HepG2 (cell line): ENCODE data around the gene ZNF792. TPM values are rescaled to one million over a fixed set of nuclear protein-coding genes. Genes with fewer than 3 reads are reported as not detected.

Source experiments
- CHCHD3 ChIP-seq: sonication (generic); formaldehyde crosslinking; IDR thresholded peaks from 2 replicates; pipeline ENCODE4 v1.8.0; 2022; ENCODE audit warnings: mild to moderate bottlenecking, missing genetic modification reagents, moderate library complexity
- EHMT2 ChIP-seq: fragments of 200-600 bp; sonication (generic); IDR thresholded peaks from 2 replicates; pipeline ENCODE4 v1.7.0; 2017; ENCODE audit warnings: antibody characterized with exemption, low read depth, low read length, borderline replicate concordance
- KLF9 ChIP-seq: IDR thresholded peaks from 2 replicates; pipeline ENCODE4 v1.6.1; 2016; ENCODE audit warnings: low read depth
- NFATC3 ChIP-seq: sonication (generic); formaldehyde crosslinking; IDR thresholded peaks from 2 replicates; pipeline ENCODE4 v1.5.1; 2020; ENCODE audit warnings: mild to moderate bottlenecking, missing genetic modification reagents
- SYNCRIP ChIP-seq: fragments of 200-400 bp; formaldehyde crosslinking; IDR thresholded peaks from 2 replicates; pipeline ENCODE4 v1.6.1; 2018; ENCODE audit warnings: mild to moderate bottlenecking, low read depth, low read length; ENCODE audit not compliant: insufficient read depth
- TARDBP ChIP-seq: sonication (generic); formaldehyde crosslinking; IDR thresholded peaks from 2 replicates; pipeline ENCODE4 v1.8.0; 2022; ENCODE audit warnings: mild to moderate bottlenecking, missing genetic modification reagents
- TCF12 ChIP-seq, 2 experiments: fragments of 450-650 bp in 1 of 2; sonication (generic) in 1 of 2; formaldehyde crosslinking in 1 of 2; IDR thresholded peaks; 2 replicates each; pipeline versions ENCODE4 v1.6.1 to v1.8.0; 2017 to 2022; ENCODE audit warnings: antibody characterized with exemption in 1 of 2, mild to moderate bottlenecking in 1 of 2, missing genetic modification reagents in 1 of 2, moderate library complexity in 1 of 2
- U2AF1 ChIP-seq: fragments of 200-400 bp; formaldehyde crosslinking; optimal IDR thresholded peaks from 2 replicates; pipeline ENCODE3; 2017; ENCODE audit warnings: mild to moderate bottlenecking, low read depth, low read length
- ZBTB8A ChIP-seq: sonication (generic); formaldehyde crosslinking; IDR thresholded peaks from 2 replicates; pipeline ENCODE4 v1.4.0; 2020; ENCODE audit warnings: mild to moderate bottlenecking, low read depth, missing genetic modification reagents, borderline replicate concordance
- ZNF101 ChIP-seq: sonication (generic); formaldehyde crosslinking; IDR thresholded peaks from 2 replicates; pipeline ENCODE4 v1.4.0; 2020; ENCODE audit warnings: mild to moderate bottlenecking, low read depth, missing genetic modification reagents, borderline replicate concordance
- ZNF207 ChIP-seq: fragments of 450-650 bp; IDR thresholded peaks from 2 replicates; pipeline ENCODE4 v1.6.1; 2016; ENCODE audit warnings: antibody characterized with exemption, borderline replicate concordance
- ZNF264 ChIP-seq: sonication (generic); formaldehyde crosslinking; IDR thresholded peaks from 2 replicates; pipeline ENCODE4 v1.4.0; 2020; ENCODE audit warnings: missing genetic modification reagents
- ZNF670 ChIP-seq: sonication (generic); formaldehyde crosslinking; IDR thresholded peaks from 2 replicates; pipeline ENCODE4 v1.8.0; 2022; ENCODE audit warnings: mild to moderate bottlenecking, missing genetic modification reagents, borderline replicate concordance
- ZNF709 ChIP-seq: sonication (generic); formaldehyde crosslinking; IDR thresholded peaks from 2 replicates; pipeline ENCODE4 v1.5.0; 2020; ENCODE audit warnings: mild to moderate bottlenecking, missing genetic modification reagents
- ZNF816 ChIP-seq: sonication (generic); formaldehyde crosslinking; IDR thresholded peaks from 2 replicates; pipeline ENCODE4 v1.8.0; 2022; ENCODE audit warnings: missing genetic modification reagents, mild to moderate bottlenecking, borderline replicate concordance
- polyA plus RNA-seq, 8 experiments: library from polyadenylated mRNA; depleted of rRNA in 3 of 8; stranded (reverse) in 7 of 8; unstranded in 1 of 8; fragments of >200 nt; fragmentation: Illumina TruSeq in 4 of 8; extraction: Trizol in 4 of 8; gene quantifications; 2 replicates each; pipeline versions ENCODE4 v1.2.1 to v1.2.3, GENCODE V29; 2011 to 2016; ENCODE audit warnings: low read depth in 4 of 8, missing spikeins in 1 of 8, mixed read lengths in 1 of 8; ENCODE audit not compliant: insufficient read depth in 1 of 8
- total RNA-seq, 5 experiments: library from RNA; depleted of rRNA; stranded (reverse); fragments of >200 nt; fragmentation: Illumina TruSeq; extraction: Trizol; gene quantifications; 2 replicates each; pipeline ENCODE4 v1.2.3, GENCODE V29; 2016; ENCODE audit warnings: low read depth in 1 of 5
- TF ChIP-seq, protein P1 (sequence below): sonication (generic); formaldehyde crosslinking; IDR thresholded peaks from 2 replicates; pipeline ENCODE4 v1.5.0; 2020; ENCODE audit warnings: mild to moderate bottlenecking, missing genetic modification reagents
- TF ChIP-seq, protein P2 (sequence below): sonication (generic); formaldehyde crosslinking; IDR thresholded peaks from 2 replicates; pipeline ENCODE4 v1.4.0; 2020; ENCODE audit warnings: mild to moderate bottlenecking, missing genetic modification reagents
- TF ChIP-seq, protein P3 (sequence below), 2 experiments: sonication (generic) in 1 of 2; formaldehyde crosslinking in 1 of 2; IDR thresholded peaks; 2 replicates each; pipeline versions ENCODE4 v1.5.1 to v1.6.1; 2011 to 2020; ENCODE audit warnings: borderline replicate concordance in 1 of 2, low read depth in 1 of 2, low read length in 1 of 2, mild to moderate bottlenecking in 1 of 2, missing genetic modification reagents in 1 of 2, moderate library complexity in 1 of 2
- TF ChIP-seq, protein P4 (sequence below): sonication (generic); formaldehyde crosslinking; IDR thresholded peaks from 2 replicates; pipeline ENCODE4 v1.8.1; 2023; ENCODE audit warnings: mild to moderate bottlenecking, missing genetic modification reagents
- TF ChIP-seq, protein P5 (sequence below): IDR thresholded peaks from 2 replicates; pipeline ENCODE4 v1.6.1; 2016

Gene ZNF792
- total and polyA plus RNA-seq, 2 of the 13 experiments (the other 11 are each of a cell fraction or from before 2014, with no cell fraction given) = 5.5 to 11.5 TPM

DNA sequence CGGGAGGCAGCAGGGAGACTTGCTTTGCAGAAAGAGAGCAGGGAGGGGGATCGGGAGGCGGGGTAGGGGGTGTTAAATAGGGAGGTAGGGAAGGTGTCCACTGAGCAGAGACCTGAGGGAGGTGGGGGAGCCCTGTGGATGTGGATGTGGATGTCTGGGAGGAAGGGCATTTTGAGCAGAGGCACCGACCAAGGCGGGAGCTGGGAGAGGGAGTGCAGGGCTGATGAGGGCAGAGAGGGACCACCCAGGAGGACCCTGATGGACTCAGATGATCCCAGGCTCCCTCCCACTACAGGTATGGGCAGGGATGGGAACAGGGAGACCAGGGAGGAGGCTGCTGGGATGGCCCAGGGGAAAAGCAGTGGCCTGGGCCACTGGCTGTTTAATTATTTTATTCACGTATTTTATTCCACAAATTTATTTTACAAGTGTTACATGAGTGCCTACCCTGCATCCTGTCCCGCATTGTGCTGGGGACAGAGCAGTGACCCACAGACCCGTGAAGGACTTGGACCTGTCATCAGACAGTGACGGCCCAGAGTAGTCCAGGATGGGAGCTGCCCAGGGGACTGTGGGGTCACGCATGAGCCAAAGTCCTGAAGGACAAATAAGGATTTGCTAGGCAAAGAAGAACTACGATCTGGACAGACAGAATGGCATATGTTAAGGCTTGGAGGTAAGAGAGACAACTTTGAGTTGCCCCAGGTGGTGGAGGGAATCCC, 41.4 kb upstream of the ZNF792 start (continued):
- TF ChIP-seq NFATC3 (CRISPR knock-in tag) (no peak), CHCHD3 (CRISPR knock-in tag) (no peak), ZNF207 (no peak), ZNF709 (CRISPR knock-in tag) (no peak), SYNCRIP (no peak), ZNF816 (CRISPR knock-in tag) (no peak), KLF9 (no peak), U2AF1 (no peak), ZBTB8A (CRISPR knock-in tag) (no peak), TARDBP (CRISPR knock-in tag) (no peak), ZNF264 (CRISPR knock-in tag) (no peak), EHMT2 (no peak), ZNF101 (CRISPR knock-in tag) (no peak), TCF12 (IDR thresholded peaks at IDR 0.05) (no peak), TCF12 (CRISPR knock-in tag; IDR thresholded peaks at IDR 0.05) (no peak), ZNF670 (CRISPR knock-in tag) (no peak)
- TF ChIP-seq, protein P1, sequence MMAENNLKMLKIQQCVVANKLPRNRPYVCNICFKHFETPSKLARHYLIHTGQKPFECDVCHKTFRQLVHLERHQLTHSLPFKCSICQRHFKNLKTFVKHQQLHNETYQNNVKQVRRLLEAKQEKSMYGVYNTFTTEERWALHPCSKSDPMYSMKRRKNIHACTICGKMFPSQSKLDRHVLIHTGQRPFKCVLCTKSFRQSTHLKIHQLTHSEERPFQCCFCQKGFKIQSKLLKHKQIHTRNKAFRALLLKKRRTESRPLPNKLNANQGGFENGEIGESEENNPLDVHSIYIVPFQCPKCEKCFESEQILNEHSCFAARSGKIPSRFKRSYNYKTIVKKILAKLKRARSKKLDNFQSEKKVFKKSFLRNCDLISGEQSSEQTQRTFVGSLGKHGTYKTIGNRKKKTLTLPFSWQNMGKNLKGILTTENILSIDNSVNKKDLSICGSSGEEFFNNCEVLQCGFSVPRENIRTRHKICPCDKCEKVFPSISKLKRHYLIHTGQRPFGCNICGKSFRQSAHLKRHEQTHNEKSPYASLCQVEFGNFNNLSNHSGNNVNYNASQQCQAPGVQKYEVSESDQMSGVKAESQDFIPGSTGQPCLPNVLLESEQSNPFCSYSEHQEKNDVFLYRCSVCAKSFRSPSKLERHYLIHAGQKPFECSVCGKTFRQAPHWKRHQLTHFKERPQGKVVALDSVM (CRISPR knock-in tag) = no peak
- TF ChIP-seq, protein P2, sequence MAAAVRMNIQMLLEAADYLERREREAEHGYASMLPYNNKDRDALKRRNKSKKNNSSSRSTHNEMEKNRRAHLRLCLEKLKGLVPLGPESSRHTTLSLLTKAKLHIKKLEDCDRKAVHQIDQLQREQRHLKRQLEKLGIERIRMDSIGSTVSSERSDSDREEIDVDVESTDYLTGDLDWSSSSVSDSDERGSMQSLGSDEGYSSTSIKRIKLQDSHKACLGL (CRISPR knock-in tag) = no peak
- TF ChIP-seq, protein P3, sequence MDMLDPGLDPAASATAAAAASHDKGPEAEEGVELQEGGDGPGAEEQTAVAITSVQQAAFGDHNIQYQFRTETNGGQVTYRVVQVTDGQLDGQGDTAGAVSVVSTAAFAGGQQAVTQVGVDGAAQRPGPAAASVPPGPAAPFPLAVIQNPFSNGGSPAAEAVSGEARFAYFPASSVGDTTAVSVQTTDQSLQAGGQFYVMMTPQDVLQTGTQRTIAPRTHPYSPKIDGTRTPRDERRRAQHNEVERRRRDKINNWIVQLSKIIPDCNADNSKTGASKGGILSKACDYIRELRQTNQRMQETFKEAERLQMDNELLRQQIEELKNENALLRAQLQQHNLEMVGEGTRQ (IDR thresholded peaks at IDR 0.05; ENCODE audit: low read depth, low read length) = no peak
- TF ChIP-seq, protein P3 (CRISPR knock-in tag; IDR thresholded peaks at IDR 0.05; ENCODE audit: borderline replicate concordance) = no peak
- TF ChIP-seq, protein P4, sequence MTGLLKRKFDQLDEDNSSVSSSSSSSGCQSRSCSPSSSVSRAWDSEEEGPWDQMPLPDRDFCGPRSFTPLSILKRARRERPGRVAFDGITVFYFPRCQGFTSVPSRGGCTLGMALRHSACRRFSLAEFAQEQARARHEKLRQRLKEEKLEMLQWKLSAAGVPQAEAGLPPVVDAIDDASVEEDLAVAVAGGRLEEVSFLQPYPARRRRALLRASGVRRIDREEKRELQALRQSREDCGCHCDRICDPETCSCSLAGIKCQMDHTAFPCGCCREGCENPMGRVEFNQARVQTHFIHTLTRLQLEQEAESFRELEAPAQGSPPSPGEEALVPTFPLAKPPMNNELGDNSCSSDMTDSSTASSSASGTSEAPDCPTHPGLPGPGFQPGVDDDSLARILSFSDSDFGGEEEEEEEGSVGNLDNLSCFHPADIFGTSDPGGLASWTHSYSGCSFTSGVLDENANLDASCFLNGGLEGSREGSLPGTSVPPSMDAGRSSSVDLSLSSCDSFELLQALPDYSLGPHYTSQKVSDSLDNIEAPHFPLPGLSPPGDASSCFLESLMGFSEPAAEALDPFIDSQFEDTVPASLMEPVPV (CRISPR knock-in tag) = no peak
- TF ChIP-seq, protein P5, sequence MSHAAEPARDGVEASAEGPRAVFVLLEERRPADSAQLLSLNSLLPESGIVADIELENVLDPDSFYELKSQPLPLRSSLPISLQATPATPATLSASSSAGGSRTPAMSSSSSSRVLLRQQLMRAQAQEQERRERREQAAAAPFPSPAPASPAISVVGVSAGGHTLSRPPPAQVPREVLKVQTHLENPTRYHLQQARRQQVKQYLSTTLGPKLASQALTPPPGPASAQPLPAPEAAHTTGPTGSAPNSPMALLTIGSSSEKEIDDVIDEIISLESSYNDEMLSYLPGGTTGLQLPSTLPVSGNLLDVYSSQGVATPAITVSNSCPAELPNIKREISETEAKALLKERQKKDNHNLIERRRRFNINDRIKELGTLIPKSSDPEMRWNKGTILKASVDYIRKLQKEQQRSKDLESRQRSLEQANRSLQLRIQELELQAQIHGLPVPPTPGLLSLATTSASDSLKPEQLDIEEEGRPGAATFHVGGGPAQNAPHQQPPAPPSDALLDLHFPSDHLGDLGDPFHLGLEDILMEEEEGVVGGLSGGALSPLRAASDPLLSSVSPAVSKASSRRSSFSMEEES (CRISPR knock-in tag) = no peak
